ENCODE measurements around the gene IQCF5. TPM values are rescaled to one million over a fixed set of nuclear protein-coding genes. Genes with fewer than 3 reads are reported as not detected.

The IQCF5 gene
- total RNA-seq, 2 donors from 2014 or later: not detected

DNA sequence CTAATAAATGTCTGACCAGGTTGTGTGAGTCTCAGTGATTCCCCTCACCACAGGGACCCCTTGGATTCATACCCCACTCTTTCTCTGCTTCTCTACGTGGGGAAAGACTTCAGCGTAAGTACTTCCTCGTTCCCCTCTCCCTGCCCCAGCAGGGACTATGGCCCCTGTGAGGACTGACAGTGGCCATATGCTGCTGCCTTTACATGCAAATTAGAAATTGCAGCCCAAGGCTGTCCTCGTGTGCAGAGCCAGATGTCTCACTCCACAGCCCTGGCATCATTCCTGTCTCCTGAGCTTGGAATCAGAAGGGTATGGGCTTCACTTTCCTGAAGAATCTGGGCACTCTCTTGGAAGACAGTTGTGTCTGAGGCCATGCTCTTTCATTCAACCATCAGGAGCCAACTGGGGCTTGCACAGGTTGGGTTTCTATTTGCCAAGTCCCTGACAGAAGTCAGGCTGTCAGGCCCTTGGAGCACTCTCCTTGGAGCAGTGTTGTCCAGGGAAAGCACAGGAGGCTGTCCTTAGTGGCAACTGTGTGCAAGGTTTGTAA is 44.5 kb downstream of the IQCF5 start:
- Histone ChIP-seq H3K4me3 (no peak overlapping the region), H3K27ac (no peak overlapping the region), H3K36me3 (no peaks in the 10 kb centered on the region), H3K4me1 (ENCODE audit: control insufficient read depth in 1 of 2, low read depth in 2 of 2) (no peaks in the 10 kb centered on the region), H3K27me3 (replicated peaks; ENCODE audit: insufficient read depth) (no peaks in the 10 kb centered on the region), H3K9me3 (peaks cover 8% of the 10 kb centered on the region)
- TF ChIP-seq, protein P1, sequence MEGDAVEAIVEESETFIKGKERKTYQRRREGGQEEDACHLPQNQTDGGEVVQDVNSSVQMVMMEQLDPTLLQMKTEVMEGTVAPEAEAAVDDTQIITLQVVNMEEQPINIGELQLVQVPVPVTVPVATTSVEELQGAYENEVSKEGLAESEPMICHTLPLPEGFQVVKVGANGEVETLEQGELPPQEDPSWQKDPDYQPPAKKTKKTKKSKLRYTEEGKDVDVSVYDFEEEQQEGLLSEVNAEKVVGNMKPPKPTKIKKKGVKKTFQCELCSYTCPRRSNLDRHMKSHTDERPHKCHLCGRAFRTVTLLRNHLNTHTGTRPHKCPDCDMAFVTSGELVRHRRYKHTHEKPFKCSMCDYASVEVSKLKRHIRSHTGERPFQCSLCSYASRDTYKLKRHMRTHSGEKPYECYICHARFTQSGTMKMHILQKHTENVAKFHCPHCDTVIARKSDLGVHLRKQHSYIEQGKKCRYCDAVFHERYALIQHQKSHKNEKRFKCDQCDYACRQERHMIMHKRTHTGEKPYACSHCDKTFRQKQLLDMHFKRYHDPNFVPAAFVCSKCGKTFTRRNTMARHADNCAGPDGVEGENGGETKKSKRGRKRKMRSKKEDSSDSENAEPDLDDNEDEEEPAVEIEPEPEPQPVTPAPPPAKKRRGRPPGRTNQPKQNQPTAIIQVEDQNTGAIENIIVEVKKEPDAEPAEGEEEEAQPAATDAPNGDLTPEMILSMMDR (IDR thresholded peaks at IDR 0.05): no peak
- ATAC-seq (ENCODE audit: insufficient number of reproducible peaks, low FRiP score, low read depth) (no peak), DNase-seq (ENCODE audit: low spot score) (no peak)

DNA sequence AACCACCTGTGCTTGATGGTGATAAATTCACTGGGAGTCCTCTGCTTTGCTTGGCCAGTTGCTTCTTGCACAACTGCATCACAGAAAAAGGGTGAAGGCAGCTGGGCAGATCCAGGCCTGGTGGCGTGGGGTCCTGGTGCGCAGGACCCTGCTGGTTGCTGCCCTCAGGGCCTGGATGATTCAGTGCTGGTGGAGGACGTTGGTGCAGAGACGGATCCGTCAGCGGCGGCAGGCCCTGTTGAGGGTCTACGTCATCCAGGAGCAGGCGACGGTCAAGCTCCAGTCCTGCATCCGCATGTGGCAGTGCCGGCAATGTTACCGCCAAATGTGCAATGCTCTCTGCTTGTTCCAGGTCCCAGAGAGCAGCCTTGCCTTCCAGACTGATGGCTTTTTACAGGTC is 45.1 kb downstream of the IQCF5 start:
- Histone ChIP-seq H3K27ac (no peak overlapping the region), H3K4me3 (no peak overlapping the region), H3K36me3 (no peaks in the 10 kb centered on the region), H3K27me3 (replicated peaks; ENCODE audit: insufficient read depth) (no peaks in the 10 kb centered on the region), H3K9me3 (peaks cover 8% of the 10 kb centered on the region), H3K4me1 (ENCODE audit: control insufficient read depth in 1 of 2, low read depth in 2 of 2) (no peaks in the 10 kb centered on the region)
- DNase-seq (ENCODE audit: low spot score) (no peak), ATAC-seq (ENCODE audit: insufficient number of reproducible peaks, low FRiP score, low read depth) (no peak)
- TF ChIP-seq, protein P1 (IDR thresholded peaks at IDR 0.05): no peak

DNA sequence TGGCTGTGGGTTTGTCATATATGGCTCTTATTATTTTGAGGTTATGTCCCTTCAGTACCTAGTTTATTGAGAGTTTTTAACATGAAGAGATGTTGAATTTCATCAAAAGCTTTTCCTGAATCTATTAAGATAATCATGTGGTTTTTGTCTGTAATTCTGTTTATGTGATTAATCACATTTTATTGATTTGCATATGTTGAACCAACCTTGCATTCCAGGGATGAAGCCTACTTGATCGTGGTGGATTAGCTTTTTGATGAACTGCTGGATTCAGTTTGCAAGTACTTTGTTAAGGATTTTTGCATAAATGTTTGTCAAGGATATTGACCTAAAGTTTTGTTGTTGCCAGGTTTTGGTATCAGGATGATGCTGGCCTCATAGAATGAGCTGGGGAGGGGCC is 47.1 kb downstream of the IQCF5 start:
- Histone ChIP-seq H3K36me3 (no peaks in the 10 kb centered on the region), H3K27ac (no peak overlapping the region), H3K4me1 (ENCODE audit: control insufficient read depth in 1 of 2, low read depth in 2 of 2) (no peaks in the 10 kb centered on the region), H3K4me3 (no peak overlapping the region), H3K27me3 (replicated peaks; ENCODE audit: insufficient read depth) (no peaks in the 10 kb centered on the region), H3K9me3 (peaks cover 8% of the 10 kb centered on the region)
- DNase-seq (ENCODE audit: low spot score) (no peak), ATAC-seq (ENCODE audit: insufficient number of reproducible peaks, low FRiP score, low read depth) (no peak)
- TF ChIP-seq, protein P1 (IDR thresholded peaks at IDR 0.05): no peak

Other genes with a start within 250 kb of the IQCF5 start
- 10 to 100 TPM; 27.3 to 50.9 TPM for gene TEX264, start 204.3 kb downstream of the IQCF5 start, total RNA-seq
- gene GRM2, start 168.5 kb downstream of the IQCF5 start, total RNA-seq: under 1 TPM; 0.49 to 0.54 TPM
- gene IQCF6, start 96.4 kb downstream of the IQCF5 start, total RNA-seq: not detected
- not detected for gene IQCF2, start 14.0 kb downstream of the IQCF5 start, total RNA-seq
- not detected for gene IQCF1, start 27.8 kb upstream of the IQCF5 start, total RNA-seq
- 10 to 100 TPM in 1 of 2 donors, 1 to 10 TPM in 1; 7.7 to 21.8 TPM for gene RRP9, start 66.3 kb upstream of the IQCF5 start, total RNA-seq
- 10 to 100 TPM; 10.9 to 21.4 TPM for gene PARP3, start 66.8 kb upstream of the IQCF5 start, total RNA-seq
- gene GPR62, start 79.8 kb upstream of the IQCF5 start, total RNA-seq: not detected
- gene PCBP4, start 91.9 kb upstream of the IQCF5 start, total RNA-seq: 100 to 1,000 TPM; 127 to 144 TPM
- gene ABHD14B, start 98.4 kb upstream of the IQCF5 start, total RNA-seq: 10 to 100 TPM; 28.6 to 55.2 TPM
- gene ABHD14A, start 99.5 kb upstream of the IQCF5 start, total RNA-seq: 10 to 100 TPM in 1 of 2 donors, 1 to 10 TPM in 1; 9.7 to 24.0 TPM
- gene ACY1, start 107.9 kb upstream of the IQCF5 start, total RNA-seq: 10 to 100 TPM in 1 of 2 donors, 1 to 10 TPM in 1; 6.1 to 12.3 TPM
- 100 to 1,000 TPM; 642 to 718 TPM for gene RPL29, start 120.3 kb upstream of the IQCF5 start, total RNA-seq
- gene DUSP7, start 181.0 kb upstream of the IQCF5 start, total RNA-seq: 10 to 100 TPM; 41.1 to 42.2 TPM